Mesendoderm (in vitro differentiated cells): ENCODE data around the gene PTGFRN.

ENCODE experiments used
- DNase-seq: peaks from one replicate; pipeline ENCODE4 v3.0.0; 2013
- H2AK5ac ChIP-seq: 2 replicates; pipeline ENCODE4 v1.6.1; 2013; ENCODE audit warnings: low read length, inconsistent platforms
- H2BK120ac ChIP-seq: 2 replicates; pipeline ENCODE4 v1.6.1; 2013; ENCODE audit warnings: low read depth, mild to moderate bottlenecking, low read length, moderate library complexity, mixed read lengths
- H2BK15ac ChIP-seq: replicated peaks from 2 replicates; pipeline ENCODE4 v1.6.1; 2013; ENCODE audit warnings: low read depth, mild to moderate bottlenecking, moderate library complexity
- H2BK5ac ChIP-seq: 2 replicates; pipeline ENCODE4 v1.6.1; 2013; ENCODE audit warnings: low read length, inconsistent platforms
- H3K18ac ChIP-seq: 2 replicates; pipeline ENCODE4 v1.6.1; 2013; ENCODE audit warnings: mild to moderate bottlenecking, low read length, mixed read lengths
- H3K23ac ChIP-seq: one replicate; pipeline ENCODE4 v1.6.1; 2013; ENCODE audit warnings: low read length
- H3K27ac ChIP-seq: 2 replicates; pipeline ENCODE4 v1.5.1; 2013; ENCODE audit warnings: low read depth, mild to moderate bottlenecking, inconsistent platforms, low read length, moderate library complexity
- H3K27me3 ChIP-seq: 2 replicates; pipeline ENCODE4 v1.6.1; 2013; ENCODE audit warnings: low read length, control low read depth, mild to moderate bottlenecking, inconsistent platforms; ENCODE audit not compliant: insufficient read depth, poor library complexity
- H3K36me3 ChIP-seq: 2 replicates; pipeline ENCODE4 v1.6.1; 2013; ENCODE audit warnings: low read length, inconsistent platforms; ENCODE audit not compliant: control insufficient read depth, insufficient read depth
- H3K4ac ChIP-seq: one replicate; pipeline ENCODE4 v1.6.1; 2013; ENCODE audit warnings: low read depth, mild to moderate bottlenecking, low read length, moderate library complexity
- H3K4me1 ChIP-seq: 2 replicates; pipeline ENCODE4 v1.6.1; 2013; ENCODE audit warnings: low read depth, low read length, inconsistent platforms; ENCODE audit not compliant: control insufficient read depth
- H3K4me2 ChIP-seq: 2 replicates; pipeline ENCODE4 v1.6.1; 2013; ENCODE audit warnings: low read length
- H3K4me3 ChIP-seq: 2 replicates; pipeline ENCODE4 v1.5.1; 2013; ENCODE audit warnings: mild to moderate bottlenecking, low read length
- H3K56ac ChIP-seq: one replicate; pipeline ENCODE4 v1.6.1; 2013; ENCODE audit warnings: low read length
- H3K79me1 ChIP-seq: 2 replicates; pipeline ENCODE4 v1.6.1; 2013; ENCODE audit warnings: low read length, inconsistent platforms
- H3K79me2 ChIP-seq: 2 replicates; pipeline ENCODE4 v1.6.1; 2013; ENCODE audit warnings: mild to moderate bottlenecking, low read length; ENCODE audit not compliant: control insufficient read depth, insufficient read depth
- H3K9ac ChIP-seq: 2 replicates; pipeline ENCODE4 v1.6.1; 2013; ENCODE audit warnings: low read length, inconsistent platforms
- H4K5ac ChIP-seq: one replicate; pipeline ENCODE4 v1.6.1; 2013; ENCODE audit warnings: low read length
- H4K8ac ChIP-seq: one replicate; pipeline ENCODE4 v1.6.1; 2013; ENCODE audit warnings: low read depth, mild to moderate bottlenecking, control low read depth, low read length, moderate library complexity
- WGBS: extraction: QIAGEN DNeasy Blood & Tissue Kit; methylation state at CpG from one replicate; pipeline ENCODE4 v1.1.7; 2013; ENCODE audit warnings: low lambda C conversion rate, missing lambda C conversion rate; ENCODE audit not compliant: insufficient coverage; ENCODE audit errors: extremely low coverage; 5-methylcytosine and 5-hydroxymethylcytosine counted together

The PTGFRN gene

DNA sequence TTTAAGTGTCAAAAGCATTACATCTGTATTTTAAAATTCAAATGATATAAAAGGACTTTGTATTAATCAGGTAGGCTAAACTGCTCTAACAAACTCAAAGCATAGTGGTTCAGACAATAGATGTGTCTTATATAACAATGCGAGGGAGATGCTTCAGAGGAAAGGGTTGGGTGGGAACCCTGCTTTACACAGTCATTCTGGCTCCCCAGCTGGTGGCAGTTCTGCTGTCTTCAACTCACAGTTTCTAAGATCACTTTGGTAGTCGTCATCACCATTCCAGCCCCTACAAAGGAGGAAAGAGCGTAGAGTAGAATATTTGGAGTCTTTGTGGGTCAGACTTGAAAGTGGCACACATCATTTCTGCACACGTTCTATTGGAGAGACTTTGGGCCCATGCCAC, 4.2 kb downstream of the PTGFRN start:
- no peak overlapping the region for H3K4me2 ChIP-seq
- no peaks in the 10 kb centered on the region for H3K36me3 ChIP-seq
- no peak overlapping the region for H2BK120ac ChIP-seq
- peaks cover 52% of the 10 kb centered on the region for H3K79me1 ChIP-seq
- H4K8ac ChIP-seq = no peak overlapping the region
- no peak overlapping the region for H2BK15ac ChIP-seq
- no peak overlapping the region for H3K4me3 ChIP-seq
- H3K27me3 ChIP-seq = no peaks in the 10 kb centered on the region
- H3K4ac ChIP-seq = no peak overlapping the region
- no peak overlapping the region for H3K18ac ChIP-seq
- no peak overlapping the region for H3K23ac ChIP-seq
- peaks cover 69% of the 10 kb centered on the region for H3K79me2 ChIP-seq
- WGBS = no CpG with 5 or more reads among the region's 4 CpGs
- DNase-seq = no peak
- H3K56ac ChIP-seq = no peak overlapping the region
- peaks cover 33% of the 10 kb centered on the region for H3K4me1 ChIP-seq
- H3K9ac ChIP-seq = no peak overlapping the region
- H2AK5ac ChIP-seq = no peak overlapping the region
- H4K5ac ChIP-seq = no peak overlapping the region
- no peak overlapping the region for H2BK5ac ChIP-seq
- H3K27ac ChIP-seq = no peak overlapping the region

DNA sequence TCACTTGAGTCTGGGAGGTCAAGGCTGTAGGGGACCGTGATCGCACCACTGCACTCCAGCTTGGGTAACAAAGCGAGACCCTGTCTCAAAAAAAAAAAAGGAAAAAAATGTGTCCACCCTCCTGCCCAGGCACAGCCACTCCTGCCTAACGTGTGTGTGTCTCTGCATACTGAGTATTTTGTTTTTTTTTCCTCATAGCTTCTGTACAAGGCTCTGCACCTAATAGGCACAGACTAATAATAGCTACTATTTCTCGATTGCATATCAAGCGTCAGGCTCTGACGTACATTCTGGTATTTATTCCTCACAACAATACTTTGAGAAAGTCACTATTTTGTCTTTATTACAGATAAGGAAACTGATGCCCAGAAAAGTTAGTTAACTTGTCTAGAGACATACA, 5.0 kb downstream of the PTGFRN start:
- no peaks in the 10 kb centered on the region for H3K27me3 ChIP-seq
- no peak overlapping the region for H3K4ac ChIP-seq
- peaks cover 73% of the 10 kb centered on the region for H3K79me2 ChIP-seq
- no peak overlapping the region for H2BK15ac ChIP-seq
- H3K23ac ChIP-seq = no peak overlapping the region
- no CpG with 5 or more reads among the region's 7 CpGs for WGBS
- H3K36me3 ChIP-seq = no peaks in the 10 kb centered on the region
- no peak overlapping the region for H3K9ac ChIP-seq
- H3K4me3 ChIP-seq = no peak overlapping the region
- H4K8ac ChIP-seq = no peak overlapping the region
- DNase-seq = no peak
- H3K4me2 ChIP-seq = no peak overlapping the region
- no peak overlapping the region for H3K56ac ChIP-seq
- H3K79me1 ChIP-seq = peaks cover 54% of the 10 kb centered on the region
- no peak overlapping the region for H2AK5ac ChIP-seq
- no peak overlapping the region for H3K18ac ChIP-seq
- no peak overlapping the region for H2BK5ac ChIP-seq
- no peak overlapping the region for H4K5ac ChIP-seq
- no peak overlapping the region for H2BK120ac ChIP-seq
- H3K27ac ChIP-seq = no peak overlapping the region
- peaks cover 33% of the 10 kb centered on the region for H3K4me1 ChIP-seq

GRCh38 chr1:116915086-116915661, 5.5 kb downstream of the PTGFRN start:
- DNase-seq = no peak
- Histone ChIP-seq H3K23ac (no peak overlapping the region), H4K5ac (no peak overlapping the region), H2BK5ac (no peak overlapping the region), H2AK5ac (no peak overlapping the region), H3K56ac (no peak overlapping the region), H3K9ac (no peak overlapping the region), H4K8ac (no peak overlapping the region), H2BK15ac (no peak overlapping the region), H3K27me3 (no peaks in the 10 kb centered on the region), H3K79me2 (peaks cover 73% of the 10 kb centered on the region), H3K4me3 (no peak overlapping the region), H3K4ac (no peak overlapping the region), H3K36me3 (no peaks in the 10 kb centered on the region), H2BK120ac (no peak overlapping the region), H3K27ac (no peak overlapping the region), H3K4me1 (peaks cover 33% of the 10 kb centered on the region), H3K4me2 (no peak overlapping the region), H3K18ac (no peak overlapping the region), H3K79me1 (peaks cover 58% of the 10 kb centered on the region)
- no CpG with 5 or more reads among the region's 7 CpGs for WGBS

DNA sequence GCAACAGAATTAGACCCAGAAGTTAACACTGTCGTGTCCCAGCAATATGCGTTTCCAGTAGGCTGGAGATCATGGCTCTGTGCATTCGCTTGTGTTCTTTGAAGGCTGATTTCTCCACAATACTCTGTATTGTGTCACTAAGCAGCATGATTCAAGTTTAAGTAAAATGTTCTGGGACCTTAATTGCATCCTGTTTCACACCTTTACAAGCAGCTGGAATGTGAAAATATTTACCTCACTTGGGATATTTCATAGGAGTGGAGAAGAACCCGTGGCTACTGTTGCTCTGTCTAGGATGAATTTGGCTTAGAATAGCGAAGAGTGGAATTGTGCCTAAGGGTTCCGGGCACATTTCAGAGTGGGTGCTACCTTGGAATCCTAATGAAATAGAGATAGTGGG, 6.3 kb downstream of the PTGFRN start:
- DNase-seq = no peak
- H3K79me1 ChIP-seq = peaks cover 61% of the 10 kb centered on the region
- H4K5ac ChIP-seq = no peak overlapping the region
- H3K56ac ChIP-seq = no peak overlapping the region
- H3K18ac ChIP-seq = no peak overlapping the region
- no peak overlapping the region for H3K4me2 ChIP-seq
- peaks cover 33% of the 10 kb centered on the region for H3K4me1 ChIP-seq
- no peak overlapping the region for H3K4ac ChIP-seq
- H3K4me3 ChIP-seq = no peak overlapping the region
- H3K36me3 ChIP-seq = no peaks in the 10 kb centered on the region
- no peak overlapping the region for H4K8ac ChIP-seq
- H3K27ac ChIP-seq = no peak overlapping the region
- no peak overlapping the region for H2BK120ac ChIP-seq
- no CpG with 5 or more reads among the region's 6 CpGs for WGBS
- H2AK5ac ChIP-seq = no peak overlapping the region
- H2BK15ac ChIP-seq = no peak overlapping the region
- H3K27me3 ChIP-seq = no peaks in the 10 kb centered on the region
- H3K79me2 ChIP-seq = peaks cover 72% of the 10 kb centered on the region
- no peak overlapping the region for H3K23ac ChIP-seq
- H3K9ac ChIP-seq = no peak overlapping the region
- no peak overlapping the region for H2BK5ac ChIP-seq

GRCh38 chr1:116916533-116917445, 7.1 kb downstream of the PTGFRN start:
- peak overlapping the region; percentile 46 for H3K56ac ChIP-seq
- no CpG with 5 or more reads among the region's 14 CpGs for WGBS
- no peak overlapping the region for H3K4ac ChIP-seq

More at GRCh38 chr1:116916533-116917445, 7.1 kb downstream of the PTGFRN start:
- H4K5ac ChIP-seq = no peak overlapping the region
- peaks cover 61% of the 10 kb centered on the region for H3K79me1 ChIP-seq
- peak overlapping the region; percentile 15 for H3K23ac ChIP-seq
- no peak overlapping the region for H2BK5ac ChIP-seq
- H3K18ac ChIP-seq = no peak overlapping the region
- H2BK120ac ChIP-seq = no peak overlapping the region
- H3K27ac ChIP-seq = no peak overlapping the region
- H3K4me2 ChIP-seq = no peak overlapping the region
- H2BK15ac ChIP-seq = no peak overlapping the region
- H3K27me3 ChIP-seq = no peaks in the 10 kb centered on the region
- H3K4me3 ChIP-seq = no peak overlapping the region
- no peaks in the 10 kb centered on the region for H3K36me3 ChIP-seq
- peaks cover 68% of the 10 kb centered on the region for H3K79me2 ChIP-seq
- peaks cover 28% of the 10 kb centered on the region for H3K4me1 ChIP-seq
- no peak overlapping the region for H2AK5ac ChIP-seq
- H3K9ac ChIP-seq = no peak overlapping the region
- no peak for DNase-seq
- no peak overlapping the region for H4K8ac ChIP-seq
